K562 (cell line): Measurements from ENCODE around the gene LRP2BP.

ENCODE experiments used
- CBFA2T3 ChIP-seq: fragments of 450-650 bp; IDR thresholded peaks from 2 replicates; pipeline ENCODE4 v1.6.1; 2017
- CEBPZ ChIP-seq: fragments of 150-350 bp; IDR thresholded peaks from 2 replicates; pipeline ENCODE4 v1.6.1; 2014; ENCODE audit warnings: low read depth, mild to moderate bottlenecking, low read length, borderline replicate concordance
- NBN ChIP-seq: fragments of 450-650 bp; IDR thresholded peaks from 2 replicates; pipeline ENCODE4 v1.6.1; 2016; ENCODE audit warnings: low read depth, mild to moderate bottlenecking
- NFRKB ChIP-seq: fragments of 450-650 bp; IDR thresholded peaks from 2 replicates; pipeline ENCODE4 v1.6.1; 2016; ENCODE audit warnings: low read depth
- PCBP1 ChIP-seq: fragments of 200-400 bp; formaldehyde crosslinking; IDR thresholded peaks from 2 replicates; pipeline ENCODE4 v1.6.1; 2018; ENCODE audit warnings: mild to moderate bottlenecking, low read depth, low read length; ENCODE audit not compliant: poor library complexity, severe bottlenecking
- SAFB2 ChIP-seq: fragments of 200-400 bp; formaldehyde crosslinking; IDR thresholded peaks from 2 replicates; pipeline ENCODE4 v1.6.1; 2018; ENCODE audit warnings: borderline replicate concordance, low read length, low read depth, moderate library complexity; ENCODE audit not compliant: severe bottlenecking
- TAF7 ChIP-seq: fragments of 450-650 bp; IDR thresholded peaks from 2 replicates; pipeline ENCODE4 v1.6.1; 2016; ENCODE audit warnings: missing genetic modification characterization, missing compliant biosample characterization
- TBL1XR1 ChIP-seq, 2 experiments: IDR thresholded peaks; 2 replicates each; pipeline ENCODE4 v1.6.1; 2012; ENCODE audit warnings: improper control_type of control experiment in 2 of 2, low read length in 2 of 2, mild to moderate bottlenecking in 1 of 2
- TCF3 ChIP-seq: sonication (generic); formaldehyde crosslinking; IDR thresholded peaks from 2 replicates; pipeline ENCODE4 v1.4.0; 2020; ENCODE audit warnings: mild to moderate bottlenecking, missing genetic modification reagents
- ZNF143 ChIP-seq: sonication (generic); formaldehyde crosslinking; IDR thresholded peaks from 2 replicates; pipeline ENCODE4 v1.9.0; 2022; ENCODE audit warnings: mild to moderate bottlenecking, missing genetic modification reagents
- ZNF583 ChIP-seq: fragments of 250-450 bp; sonication (Bioruptor Pico); IDR thresholded peaks from 2 replicates; pipeline ENCODE4 v1.4.0; 2020
- ZNF764 ChIP-seq: fragments of 250-450 bp; sonication (Bioruptor Pico); IDR thresholded peaks from 2 replicates; pipeline ENCODE4 v1.4.0; 2020; ENCODE audit warnings: low read depth, mild to moderate bottlenecking, moderate library complexity
- TF ChIP-seq, protein P1 (sequence below), 3 experiments: IDR thresholded peaks in 2 of 3; conservative IDR thresholded peaks in 1 of 3; 2 replicates each; pipeline ENCODE4 v1.5.1; 2011 to 2012; ENCODE audit warnings: low read length in 3 of 3, mild to moderate bottlenecking in 3 of 3, control low read depth in 2 of 3, improper control_type of control experiment in 1 of 3, inconsistent platforms in 1 of 3, low read depth in 1 of 3, mixed read lengths in 1 of 3, moderate library complexity in 1 of 3; ENCODE audit not compliant: insufficient read depth in 2 of 3
- TF ChIP-seq, protein P2 (sequence below): fragments of 250-450 bp; sonication (Bioruptor Pico); IDR thresholded peaks from 2 replicates; pipeline ENCODE4 v1.4.0; 2020; ENCODE audit warnings: mild to moderate bottlenecking, moderate library complexity

GRCh38 chr4:185358959-185359358 is 36.8 kb downstream of the LRP2BP start:
- no peak for TF ChIP-seq PCBP1
- no peak for TF ChIP-seq TBL1XR1 (IDR thresholded peaks at IDR 0.05; ENCODE audit: low read length in 2 of 2)
- TF ChIP-seq ZNF143 (CRISPR knock-in tag), result no peak
- TF ChIP-seq ZNF583, result no peak
- no peak for TF ChIP-seq TCF3
- TF ChIP-seq TAF7 (tag), result no peak
- TF ChIP-seq SAFB2, result no peak
- TF ChIP-seq ZNF764, result no peak
- TF ChIP-seq, protein P1, sequence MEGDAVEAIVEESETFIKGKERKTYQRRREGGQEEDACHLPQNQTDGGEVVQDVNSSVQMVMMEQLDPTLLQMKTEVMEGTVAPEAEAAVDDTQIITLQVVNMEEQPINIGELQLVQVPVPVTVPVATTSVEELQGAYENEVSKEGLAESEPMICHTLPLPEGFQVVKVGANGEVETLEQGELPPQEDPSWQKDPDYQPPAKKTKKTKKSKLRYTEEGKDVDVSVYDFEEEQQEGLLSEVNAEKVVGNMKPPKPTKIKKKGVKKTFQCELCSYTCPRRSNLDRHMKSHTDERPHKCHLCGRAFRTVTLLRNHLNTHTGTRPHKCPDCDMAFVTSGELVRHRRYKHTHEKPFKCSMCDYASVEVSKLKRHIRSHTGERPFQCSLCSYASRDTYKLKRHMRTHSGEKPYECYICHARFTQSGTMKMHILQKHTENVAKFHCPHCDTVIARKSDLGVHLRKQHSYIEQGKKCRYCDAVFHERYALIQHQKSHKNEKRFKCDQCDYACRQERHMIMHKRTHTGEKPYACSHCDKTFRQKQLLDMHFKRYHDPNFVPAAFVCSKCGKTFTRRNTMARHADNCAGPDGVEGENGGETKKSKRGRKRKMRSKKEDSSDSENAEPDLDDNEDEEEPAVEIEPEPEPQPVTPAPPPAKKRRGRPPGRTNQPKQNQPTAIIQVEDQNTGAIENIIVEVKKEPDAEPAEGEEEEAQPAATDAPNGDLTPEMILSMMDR (IDR thresholded peaks at IDR 0.05 in 2 of 3, conservative IDR thresholded peaks at IDR 0.05 in 1 of 3; ENCODE audit: insufficient read depth in 2 of 3, low read depth in 1 of 3, low read length in 3 of 3), result no peak
- TF ChIP-seq NBN, result no peak
- no peak for TF ChIP-seq CBFA2T3
- TF ChIP-seq, protein P2, sequence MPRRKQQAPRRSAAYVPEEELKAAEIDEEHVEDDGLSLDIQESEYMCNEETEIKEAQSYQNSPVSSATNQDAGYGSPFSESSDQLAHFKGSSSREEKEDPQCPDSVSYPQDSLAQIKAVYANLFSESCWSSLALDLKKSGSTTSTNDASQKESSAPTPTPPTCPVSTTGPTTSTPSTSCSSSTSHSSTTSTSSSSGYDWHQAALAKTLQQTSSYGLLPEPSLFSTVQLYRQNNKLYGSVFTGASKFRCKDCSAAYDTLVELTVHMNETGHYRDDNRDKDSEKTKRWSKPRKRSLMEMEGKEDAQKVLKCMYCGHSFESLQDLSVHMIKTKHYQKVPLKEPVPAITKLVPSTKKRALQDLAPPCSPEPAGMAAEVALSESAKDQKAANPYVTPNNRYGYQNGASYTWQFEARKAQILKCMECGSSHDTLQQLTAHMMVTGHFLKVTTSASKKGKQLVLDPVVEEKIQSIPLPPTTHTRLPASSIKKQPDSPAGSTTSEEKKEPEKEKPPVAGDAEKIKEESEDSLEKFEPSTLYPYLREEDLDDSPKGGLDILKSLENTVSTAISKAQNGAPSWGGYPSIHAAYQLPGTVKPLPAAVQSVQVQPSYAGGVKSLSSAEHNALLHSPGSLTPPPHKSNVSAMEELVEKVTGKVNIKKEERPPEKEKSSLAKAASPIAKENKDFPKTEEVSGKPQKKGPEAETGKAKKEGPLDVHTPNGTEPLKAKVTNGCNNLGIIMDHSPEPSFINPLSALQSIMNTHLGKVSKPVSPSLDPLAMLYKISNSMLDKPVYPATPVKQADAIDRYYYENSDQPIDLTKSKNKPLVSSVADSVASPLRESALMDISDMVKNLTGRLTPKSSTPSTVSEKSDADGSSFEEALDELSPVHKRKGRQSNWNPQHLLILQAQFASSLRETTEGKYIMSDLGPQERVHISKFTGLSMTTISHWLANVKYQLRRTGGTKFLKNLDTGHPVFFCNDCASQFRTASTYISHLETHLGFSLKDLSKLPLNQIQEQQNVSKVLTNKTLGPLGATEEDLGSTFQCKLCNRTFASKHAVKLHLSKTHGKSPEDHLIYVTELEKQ (CRISPR knock-in tag), result no peak
- no peak for TF ChIP-seq NFRKB
- no peak for TF ChIP-seq CEBPZ
